Middle frontal gyrus (tissue), 1 donor: Measurements from ENCODE around the gene SMG5.
"Not testable (repeated sequence)": the region's sequence is repeated elsewhere in the genome, so short reads cannot be mapped to it uniquely, and the experiment has no call there.

ENCODE experiments used
- DNase-seq: peaks from one replicate; pipeline ENCODE4 v3.0.0-alpha.2; 2015; ENCODE audit warnings: low spot score; ENCODE audit errors: extremely low spot score

Gene SMG5

DNA sequence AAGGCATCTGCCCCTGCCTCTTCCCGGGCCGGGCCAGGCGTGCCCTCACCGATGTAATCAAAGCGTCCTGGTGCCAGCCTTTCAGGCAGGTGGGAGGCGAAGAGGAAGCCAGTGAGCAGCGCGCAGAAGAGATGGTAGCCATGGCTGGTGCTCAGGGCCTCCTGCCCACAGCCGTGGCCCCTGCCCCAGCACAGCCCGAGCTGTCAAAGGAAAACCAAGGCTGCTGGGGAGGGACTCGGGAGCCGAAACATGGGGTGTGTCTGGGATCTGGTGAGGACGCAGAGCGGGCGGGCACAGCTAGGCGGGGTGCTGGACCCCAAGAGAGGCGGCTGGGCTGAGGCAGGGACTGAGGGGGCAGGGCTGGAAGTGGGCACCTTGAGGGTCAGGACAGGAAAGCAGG is 37.9 kb downstream of the SMG5 start:
- no peak for DNase-seq

DNA sequence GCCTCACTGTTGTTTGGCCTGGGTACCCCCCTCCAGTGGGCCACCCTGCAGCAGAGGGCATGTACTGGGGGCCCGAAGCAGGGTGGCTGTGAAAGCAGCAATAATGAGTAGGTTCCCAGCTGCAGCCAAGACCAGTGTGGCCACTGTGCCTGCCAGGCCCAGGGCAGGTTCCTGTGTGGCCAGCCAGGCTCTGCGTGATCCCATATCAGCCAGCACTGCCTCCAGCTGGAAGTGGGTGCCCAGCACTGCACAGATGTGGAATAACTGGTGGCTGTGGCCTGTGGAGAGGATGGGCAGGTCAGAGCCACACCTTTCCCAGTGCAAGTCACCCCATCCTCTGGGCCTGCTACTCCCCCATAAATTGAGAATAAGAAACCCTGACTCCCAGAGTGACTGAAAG is 38.5 kb downstream of the SMG5 start:
- no peak for DNase-seq

DNA sequence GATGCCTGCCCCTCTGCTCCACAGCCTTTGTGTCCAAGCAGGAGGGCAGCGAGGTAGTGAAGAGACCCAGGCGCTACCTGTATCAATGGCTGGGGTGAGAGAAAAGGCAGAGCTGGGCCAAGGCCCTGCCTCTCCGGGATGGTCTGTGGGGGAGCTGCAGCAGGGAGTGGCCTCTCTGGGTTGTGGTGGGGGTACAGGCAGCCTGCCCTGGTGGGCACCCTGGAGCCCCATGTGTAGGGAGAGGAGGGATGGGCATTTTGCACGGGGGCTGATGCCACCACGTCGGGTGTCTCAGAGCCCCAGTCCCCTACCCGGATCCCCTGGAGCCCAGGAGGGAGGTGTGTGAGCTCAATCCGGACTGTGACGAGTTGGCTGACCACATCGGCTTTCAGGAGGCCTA is 39.9 kb downstream of the SMG5 start:
- no peak for DNase-seq

DNA sequence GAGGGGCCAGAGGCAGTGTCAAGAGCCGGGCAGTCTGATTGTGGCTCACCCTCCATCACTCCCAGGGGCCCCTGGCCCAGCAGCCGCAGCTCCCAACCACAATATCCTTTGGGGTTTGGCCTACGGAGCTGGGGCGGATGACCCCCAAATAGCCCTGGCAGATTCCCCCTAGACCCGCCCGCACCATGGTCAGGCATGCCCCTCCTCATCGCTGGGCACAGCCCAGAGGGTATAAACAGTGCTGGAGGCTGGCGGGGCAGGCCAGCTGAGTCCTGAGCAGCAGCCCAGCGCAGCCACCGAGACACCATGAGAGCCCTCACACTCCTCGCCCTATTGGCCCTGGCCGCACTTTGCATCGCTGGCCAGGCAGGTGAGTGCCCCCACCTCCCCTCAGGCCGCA is 40.7 kb downstream of the SMG5 start, which contains the start of gene BGLAP:
Gene BGLAP (plus strand): TSS at position 259 of the 400 bp plus-strand sequence. CDS start 48 bp downstream, at position 307.
- no peak for DNase-seq

DNA sequence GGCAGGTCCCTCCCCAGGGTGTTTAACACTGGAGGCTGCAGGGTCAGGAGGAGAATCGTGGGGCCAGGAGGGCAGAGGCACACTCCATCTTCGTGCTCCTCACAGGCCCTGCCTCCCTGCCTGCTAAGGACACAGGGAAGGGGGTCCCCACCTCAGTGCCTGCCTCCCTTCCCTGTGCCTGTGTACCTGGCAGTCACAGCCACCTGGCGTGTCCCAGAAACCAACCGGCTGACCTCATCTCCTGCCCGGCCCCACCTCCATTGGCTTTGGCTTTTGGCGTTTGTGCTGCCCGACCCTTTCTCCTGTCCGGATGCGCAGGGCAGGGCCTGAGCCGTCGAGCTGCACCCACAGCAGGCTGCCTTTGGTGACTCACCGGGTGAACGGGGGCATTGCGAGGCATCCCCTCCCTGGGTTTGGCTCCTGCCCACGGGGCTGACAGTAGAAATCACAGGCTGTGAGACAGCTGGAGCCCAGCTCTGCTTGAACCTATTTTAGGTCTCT is 41.3 kb downstream of the SMG5 start:
- no peak for DNase-seq

DNA sequence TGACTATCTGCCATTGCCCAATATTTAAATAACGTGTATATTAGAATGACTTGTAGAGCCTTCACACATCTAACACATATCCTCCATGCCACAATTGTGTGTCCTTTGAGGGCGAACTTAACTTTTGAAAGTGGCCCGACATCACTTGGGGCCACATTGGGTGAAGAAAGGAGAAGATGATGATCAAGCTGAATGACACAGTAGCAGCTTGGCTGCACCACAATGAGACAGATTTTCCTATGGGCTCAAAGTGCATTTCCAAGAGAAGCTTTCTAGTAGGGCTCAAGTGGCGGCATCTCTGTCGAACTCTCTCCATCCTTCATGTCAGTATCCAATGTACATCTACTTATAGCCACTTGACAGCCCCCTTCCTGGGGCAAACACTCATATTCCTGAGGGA is 44.4 kb downstream of the SMG5 start:
- no peak for DNase-seq

DNA sequence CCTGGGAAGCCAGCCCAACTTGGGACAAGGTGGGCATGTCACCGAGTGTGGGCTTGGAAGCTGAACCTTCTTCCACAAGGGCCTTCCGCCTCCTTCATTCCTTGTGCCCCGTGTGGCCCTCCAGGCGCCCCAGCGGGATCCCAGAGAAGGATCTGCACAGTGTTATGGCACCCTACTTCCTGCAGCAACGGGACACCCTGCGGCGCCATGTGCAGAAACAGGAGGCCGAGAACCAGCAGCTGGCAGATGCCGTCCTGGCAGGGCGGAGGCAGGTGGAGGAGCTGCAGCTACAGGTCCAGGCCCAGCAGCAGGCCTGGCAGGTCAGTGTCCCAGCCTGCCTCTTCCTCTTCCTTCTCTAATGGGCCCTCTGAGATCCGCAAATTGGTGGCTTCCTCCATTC is 46.5 kb downstream of the SMG5 start:
- DNase-seq: no peak

DNA sequence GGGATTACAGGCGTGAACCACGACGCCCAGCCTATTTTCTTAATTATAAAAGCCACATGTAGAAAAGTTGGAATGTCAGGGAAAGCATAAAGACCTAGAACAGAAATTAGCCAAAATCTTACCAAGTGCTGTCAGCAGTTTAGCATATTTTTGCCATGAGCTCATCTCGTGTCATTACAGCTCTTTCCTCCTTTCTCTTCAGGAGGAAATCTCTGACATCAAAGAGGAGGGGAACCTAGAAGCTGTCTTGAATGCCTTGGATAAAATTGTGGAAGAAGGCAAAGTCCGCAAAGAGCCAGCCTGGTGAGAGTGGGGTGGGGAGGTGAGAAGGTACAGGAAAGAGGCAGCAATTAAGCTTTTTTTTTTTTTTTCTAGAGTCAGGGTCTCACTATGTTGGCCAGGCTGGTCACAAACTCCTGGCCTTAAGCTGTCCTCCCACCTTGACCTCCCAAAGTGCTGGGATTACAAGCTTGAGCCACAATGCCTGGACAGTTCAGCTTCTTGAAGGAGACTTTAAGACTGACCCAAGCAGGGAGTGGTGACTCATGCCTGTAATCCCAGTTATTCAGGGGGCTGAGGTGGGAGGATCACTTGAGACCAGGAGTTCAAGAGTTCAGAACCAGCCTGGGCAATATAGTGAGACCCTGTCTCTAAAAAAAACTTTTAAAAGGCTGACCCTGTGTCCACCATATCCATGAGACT is 49.0 kb downstream of the SMG5 start:
- DNase-seq: no peak

DNA sequence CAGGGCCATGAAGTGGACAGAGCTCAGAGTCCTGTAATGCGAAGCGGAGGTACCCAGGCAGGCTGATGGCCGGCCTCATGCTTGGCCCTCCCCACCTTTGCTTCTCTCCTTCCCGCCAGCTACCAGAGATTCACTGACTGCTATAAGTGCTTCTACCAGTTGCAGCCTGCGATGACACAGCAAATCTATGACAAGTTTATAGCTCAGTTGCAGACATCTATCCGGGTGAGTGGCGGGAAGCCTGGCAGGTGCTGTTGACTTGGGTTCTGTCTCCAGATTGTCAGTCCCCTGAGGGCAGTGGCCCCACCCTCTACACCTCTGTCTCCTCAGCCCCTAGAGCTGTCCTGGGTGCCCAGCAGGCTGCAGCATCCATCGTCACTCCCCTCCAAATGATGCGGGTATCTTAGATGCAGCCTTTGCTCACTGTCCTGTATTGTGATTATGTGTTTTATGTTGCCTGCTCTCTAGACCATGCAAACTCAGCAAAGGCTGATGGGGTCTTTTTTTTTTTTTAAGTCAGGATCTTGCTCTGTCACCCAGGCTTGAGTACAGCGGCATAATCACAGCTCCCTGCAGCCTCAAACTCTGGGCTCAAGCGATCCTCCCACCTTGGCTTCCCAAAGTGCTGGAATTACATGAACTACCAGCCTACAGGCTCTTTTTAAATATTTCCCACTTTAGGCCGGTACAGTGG is 50.3 kb downstream of the SMG5 start:
- no peak for DNase-seq

DNA sequence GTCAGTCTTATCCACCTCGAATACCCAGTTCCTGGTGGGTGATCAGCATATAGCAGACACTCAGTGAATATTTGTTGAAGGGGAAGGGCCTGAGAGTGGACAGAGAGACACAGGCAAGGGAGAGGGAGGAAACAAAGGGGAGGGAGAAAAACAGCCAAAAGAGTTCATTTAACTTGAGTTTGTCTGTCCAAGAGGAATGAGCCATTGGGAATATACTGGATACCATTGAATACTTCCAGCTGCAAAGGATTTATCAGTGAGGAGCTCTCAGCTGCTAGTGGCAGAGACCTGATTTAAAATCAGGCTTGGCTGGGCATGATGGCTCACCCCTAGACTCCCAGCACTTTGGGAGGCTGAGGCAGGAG is 52.2 kb downstream of the SMG5 start:
- no peak for DNase-seq

DNA sequence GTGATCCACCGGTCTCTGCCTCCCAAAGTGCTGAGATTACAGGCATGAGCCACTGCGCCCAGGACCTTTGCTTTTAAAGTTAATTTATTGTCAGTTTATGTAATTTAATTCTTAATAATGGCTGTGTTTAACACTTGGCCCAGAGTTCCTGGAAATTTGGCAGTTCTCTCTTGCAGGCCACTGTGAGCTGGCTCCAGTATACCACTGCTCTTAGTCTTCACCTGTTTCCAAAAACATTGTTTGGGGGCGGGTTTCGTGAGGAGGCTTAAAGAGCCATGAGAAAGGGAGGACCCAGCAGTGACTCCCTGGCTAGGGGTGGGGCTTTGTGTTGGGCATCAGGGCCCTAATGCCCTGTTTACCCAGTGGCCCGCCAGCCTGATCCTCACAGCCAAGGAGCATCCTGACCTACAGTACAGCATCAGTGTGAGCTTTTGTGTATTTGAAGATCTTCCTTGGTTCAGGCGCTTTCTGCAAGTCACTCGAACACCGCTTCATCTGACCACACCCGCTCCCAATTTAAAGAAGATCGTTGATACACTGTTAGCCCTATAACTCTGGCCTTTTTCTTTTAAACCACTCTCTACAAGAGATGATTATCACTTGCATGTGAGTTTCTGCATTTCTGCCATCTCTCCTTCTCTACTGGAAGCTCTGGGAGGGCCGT is 52.7 kb downstream of the SMG5 start:
- no peak for DNase-seq

DNA sequence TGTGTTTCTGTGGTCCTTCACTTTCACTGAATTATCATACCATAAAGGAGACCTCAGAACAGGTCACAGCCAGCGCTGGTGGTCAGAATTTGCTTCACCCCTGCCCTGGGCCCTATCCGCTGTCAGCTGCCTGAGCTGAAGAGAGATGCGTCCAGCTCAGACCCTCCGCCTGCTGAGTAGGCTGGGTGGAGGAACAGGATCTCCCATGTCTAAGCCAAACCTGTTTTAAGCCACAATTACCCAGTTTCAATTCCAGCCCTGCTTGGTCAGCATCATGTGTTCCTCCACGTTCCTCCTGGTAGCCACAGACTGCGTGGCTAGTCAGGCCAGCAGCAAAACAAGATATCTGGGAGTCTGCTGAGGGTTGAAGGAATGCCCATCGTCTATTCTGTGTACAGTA is 54.1 kb downstream of the SMG5 start:
- DNase-seq: no peak

DNA sequence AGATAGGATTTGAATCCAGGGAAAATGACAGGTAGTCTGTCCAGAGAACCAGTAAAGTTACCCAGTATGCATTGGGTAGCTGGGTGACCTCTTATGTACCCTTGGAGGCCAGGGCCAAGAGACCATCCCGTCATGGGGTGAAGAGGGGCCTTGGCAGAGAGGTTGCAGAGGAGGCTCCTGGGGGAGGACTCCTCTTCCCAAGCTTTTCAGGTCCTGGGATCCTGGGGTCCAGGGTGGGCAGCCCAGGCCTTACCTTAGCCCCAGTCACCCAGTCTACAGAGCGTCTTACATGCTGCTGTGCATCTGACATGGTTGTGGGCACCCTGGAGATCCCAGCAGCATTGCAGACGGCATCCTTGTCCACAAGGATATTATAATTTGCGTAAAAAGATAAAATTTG is 55.8 kb downstream of the SMG5 start:
- no peak for DNase-seq

DNA sequence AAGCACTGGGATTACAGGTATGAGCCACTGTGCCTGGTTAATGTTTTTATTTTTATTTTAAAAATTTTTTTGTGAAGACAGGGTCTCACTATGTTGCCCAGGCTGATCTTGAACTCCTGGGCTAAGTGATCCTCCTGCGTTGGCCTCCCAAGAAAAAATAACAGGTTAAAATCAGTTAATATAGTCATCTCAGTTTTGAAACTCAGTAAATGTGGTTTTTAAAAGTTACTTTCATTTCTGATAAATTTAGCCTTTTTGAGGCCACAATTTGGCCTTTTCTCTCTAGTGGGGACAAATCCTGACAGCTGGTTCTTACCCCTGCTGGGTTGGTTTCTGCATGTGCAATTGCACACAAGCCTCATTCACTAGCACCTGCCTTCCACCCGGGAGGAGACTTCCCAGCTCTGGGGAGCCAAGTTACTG is 56.5 kb downstream of the SMG5 start:
- no peak for DNase-seq

DNA sequence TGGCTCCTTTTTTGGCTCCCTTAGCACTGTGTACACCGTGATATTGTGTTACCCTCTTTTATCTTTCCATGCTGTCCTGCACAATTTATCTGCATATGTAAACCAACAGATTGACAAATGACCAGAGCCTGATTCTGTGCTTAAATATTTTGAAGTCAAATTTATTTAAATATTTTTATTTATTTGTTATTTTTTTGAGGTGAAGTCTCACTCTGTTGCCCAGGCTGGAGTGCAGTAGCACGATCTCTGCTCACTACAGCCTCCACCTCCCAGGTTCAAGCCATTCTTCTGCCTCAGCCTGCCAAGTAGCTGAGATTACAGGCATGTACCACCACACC is 57.0 kb downstream of the SMG5 start:
- no peak for DNase-seq

DNA sequence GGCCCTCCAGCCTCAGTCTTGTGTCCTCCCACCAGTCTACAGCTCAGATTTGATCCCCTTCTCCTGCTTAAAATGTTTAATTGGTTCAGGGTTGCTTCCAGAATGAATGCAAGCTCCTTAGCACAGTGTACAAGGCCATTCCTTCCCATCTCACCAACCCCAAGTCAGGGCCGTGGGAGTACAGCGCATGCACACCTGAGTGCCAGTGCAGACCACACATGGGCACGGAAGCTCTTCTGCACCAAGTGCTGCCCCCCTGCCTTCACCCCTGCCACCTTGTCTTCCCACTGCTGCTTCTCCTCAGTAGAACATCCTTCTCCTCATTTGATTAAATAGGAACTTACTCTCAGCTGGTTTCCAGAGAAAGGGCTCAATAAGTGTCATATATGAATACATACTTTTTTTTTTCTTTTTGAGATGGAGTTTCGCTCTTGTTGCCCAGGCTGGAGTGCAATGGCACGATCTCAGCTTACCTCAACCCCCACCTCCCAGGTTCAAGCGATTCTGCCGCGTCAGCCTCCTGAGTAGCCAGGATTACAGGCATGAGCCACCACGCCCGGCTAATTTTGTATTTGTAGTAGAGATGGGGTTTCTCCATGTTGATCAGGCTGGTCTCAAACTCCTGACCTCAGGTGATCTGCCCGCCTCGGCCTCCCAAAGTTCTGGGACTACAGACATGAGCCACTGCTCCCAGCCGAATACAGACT is 60.5 kb downstream of the SMG5 start:
- DNase-seq: no peak

DNA sequence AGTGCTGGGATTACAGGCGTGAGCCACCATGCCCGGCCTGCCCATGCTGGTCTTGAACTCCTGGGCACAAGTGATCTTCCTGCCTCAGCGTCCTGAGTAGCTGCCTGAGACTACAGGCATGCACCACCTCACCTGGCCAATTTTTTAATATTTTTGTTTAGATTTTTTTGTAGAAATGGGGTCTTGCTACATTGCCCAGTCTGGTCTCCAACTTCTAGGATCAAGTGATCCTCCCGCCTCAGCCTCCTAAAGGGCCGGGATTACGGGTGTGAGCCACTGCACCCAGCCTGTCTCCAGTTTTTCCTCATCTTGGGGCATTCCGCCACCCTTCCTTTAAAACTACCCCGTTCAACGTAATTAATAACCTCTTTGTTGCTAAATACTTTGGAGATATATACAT is 62.4 kb downstream of the SMG5 start:
- DNase-seq: no peak

DNA sequence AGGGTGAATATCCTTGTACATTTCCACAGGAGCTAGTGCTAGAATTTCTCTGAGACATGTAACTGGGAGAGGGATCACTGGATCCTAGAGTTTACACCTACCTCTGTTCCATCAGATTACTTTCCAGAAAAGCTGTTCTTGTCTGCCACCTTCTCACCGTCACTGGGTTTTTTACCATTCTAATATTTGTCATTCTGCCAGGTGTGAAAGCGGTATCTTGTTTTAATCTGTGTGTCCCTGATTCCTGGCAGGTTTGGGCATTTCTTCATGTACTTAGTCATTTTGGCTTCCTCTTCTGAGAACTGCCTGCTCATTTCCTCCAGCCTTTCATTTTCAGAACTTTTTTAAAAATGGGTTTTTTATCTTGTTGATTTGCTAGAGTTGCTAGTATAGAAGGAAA is 64.8 kb downstream of the SMG5 start:
- no peak for DNase-seq

DNA sequence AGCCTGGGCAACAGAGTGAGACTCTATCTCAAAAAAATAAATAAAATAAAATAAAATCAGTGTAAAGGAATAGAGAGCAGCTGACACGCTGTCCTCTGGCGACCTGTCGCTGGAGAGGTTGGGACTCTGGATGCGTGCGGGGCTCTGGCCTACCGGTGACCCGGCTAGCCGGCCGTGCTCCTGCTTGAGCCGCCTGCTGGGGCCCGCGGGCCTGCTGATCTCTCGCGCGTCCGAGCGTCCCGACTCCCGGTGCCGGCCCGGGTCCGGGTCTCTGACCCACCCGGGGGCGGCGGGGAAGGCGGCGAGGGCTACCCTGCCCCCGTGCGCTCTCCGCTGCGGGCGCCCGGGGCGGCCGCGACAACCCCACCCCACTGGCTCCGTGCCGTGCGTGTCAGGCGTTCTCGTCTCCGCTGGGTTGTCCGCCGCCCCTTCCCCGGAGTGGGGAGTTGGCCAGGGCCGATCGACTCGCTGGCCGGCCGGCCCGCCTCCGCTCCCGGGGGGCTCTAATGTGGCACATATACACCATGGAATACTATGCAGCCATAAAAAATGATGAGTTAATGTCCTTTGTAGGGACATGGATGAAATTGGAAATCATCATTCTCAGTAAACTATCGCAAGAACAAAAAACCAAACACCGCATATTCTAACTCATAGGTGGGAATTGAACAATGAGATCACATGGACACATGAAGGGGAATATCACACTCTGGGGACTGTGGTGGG is 66.1 kb downstream of the SMG5 start:
- not testable (repeated sequence) for DNase-seq

DNA sequence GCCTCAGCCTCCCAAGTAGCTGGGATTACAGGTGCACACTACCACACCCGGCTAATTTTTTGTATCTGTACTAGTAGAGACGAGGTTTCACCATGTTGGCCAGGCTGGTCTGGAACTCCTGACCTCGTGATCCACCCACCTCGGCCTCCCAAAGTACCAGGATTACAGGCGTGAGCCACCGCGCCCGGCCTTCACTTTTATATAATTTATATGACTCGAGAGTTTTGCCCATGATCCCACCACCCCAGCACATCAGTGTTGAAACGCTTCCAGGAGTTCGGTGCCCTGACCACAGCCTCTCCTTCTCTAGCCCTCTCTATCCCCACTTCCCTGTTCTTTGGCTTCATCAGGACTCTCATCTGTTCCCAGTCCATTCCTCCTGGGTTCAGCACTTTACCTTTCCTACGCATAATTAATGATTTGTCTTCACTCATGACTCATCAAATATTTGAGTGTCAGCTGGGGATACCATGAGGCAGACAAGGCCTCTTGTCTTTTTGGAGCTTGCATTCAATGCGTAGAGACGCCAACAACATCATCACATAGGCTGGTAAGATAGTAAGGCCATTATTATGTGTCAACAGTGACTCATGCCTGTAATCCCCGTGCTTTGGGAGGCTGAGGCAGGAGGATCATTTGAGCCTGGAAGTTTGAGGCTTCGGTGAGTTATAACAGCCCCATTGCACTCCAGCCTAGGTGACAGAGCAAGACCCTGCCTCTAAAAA is 68.4 kb downstream of the SMG5 start:
- DNase-seq: no peak

DNA sequence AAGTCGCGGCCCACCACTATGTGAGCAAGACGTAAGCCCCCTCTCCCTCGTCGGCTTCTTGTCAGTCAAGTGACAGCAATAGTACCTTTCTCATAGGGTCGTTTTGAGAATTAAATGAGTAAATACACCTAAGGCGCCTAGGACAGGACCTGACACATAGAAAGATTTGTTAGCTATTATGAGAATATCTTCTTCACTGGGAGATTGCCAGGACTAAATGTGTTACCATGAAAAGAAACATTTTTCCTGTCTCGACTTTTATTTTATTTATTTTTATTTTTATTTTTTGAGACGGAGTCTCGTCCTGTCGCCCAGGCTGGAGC is 69.0 kb downstream of the SMG5 start:
- DNase-seq: no peak
